ENCODE data around the gene KCTD2.

Gene KCTD2

DNA sequence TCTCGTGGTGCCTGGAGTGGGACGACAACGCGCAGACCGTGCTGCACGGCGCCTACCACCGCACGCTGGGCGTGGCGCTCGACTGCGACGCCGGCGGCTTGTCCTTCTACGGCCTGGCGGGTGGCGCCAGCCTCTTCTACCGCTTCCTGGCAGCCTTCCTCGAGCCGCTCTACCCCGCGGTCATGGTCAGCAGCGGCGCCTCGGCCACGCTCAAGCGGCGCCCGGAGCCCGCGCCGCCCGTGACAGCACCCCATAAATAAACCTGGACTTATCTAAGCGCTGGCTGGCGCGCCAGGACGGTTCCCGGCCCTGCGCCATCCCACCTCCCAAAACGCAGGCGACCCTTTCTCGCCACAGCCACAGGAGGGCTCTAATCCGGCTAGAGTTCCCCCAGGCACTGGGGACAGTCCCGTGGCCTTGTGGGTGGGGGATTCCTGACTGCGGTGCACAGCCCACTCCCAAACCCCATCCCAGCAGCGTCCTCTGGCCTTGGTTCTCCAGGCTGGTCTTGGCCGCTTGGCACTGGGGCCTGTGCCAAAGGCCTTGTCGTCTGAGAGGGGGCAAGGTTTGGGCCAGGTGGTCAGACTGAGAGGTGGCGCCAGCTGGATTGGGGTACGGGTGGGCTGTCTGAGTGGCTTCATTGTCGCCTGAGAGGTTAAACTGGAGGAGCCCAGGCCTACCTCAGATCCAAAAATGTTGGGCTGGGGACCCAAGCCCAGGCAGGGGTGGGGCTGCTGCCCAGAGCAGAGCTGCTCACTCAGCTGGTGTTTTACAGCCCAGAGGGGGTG, 30.7 kb downstream of the KCTD2 start:
- DNase-seq (ENCODE audit: low spot score): peak; percentile 50

DNA sequence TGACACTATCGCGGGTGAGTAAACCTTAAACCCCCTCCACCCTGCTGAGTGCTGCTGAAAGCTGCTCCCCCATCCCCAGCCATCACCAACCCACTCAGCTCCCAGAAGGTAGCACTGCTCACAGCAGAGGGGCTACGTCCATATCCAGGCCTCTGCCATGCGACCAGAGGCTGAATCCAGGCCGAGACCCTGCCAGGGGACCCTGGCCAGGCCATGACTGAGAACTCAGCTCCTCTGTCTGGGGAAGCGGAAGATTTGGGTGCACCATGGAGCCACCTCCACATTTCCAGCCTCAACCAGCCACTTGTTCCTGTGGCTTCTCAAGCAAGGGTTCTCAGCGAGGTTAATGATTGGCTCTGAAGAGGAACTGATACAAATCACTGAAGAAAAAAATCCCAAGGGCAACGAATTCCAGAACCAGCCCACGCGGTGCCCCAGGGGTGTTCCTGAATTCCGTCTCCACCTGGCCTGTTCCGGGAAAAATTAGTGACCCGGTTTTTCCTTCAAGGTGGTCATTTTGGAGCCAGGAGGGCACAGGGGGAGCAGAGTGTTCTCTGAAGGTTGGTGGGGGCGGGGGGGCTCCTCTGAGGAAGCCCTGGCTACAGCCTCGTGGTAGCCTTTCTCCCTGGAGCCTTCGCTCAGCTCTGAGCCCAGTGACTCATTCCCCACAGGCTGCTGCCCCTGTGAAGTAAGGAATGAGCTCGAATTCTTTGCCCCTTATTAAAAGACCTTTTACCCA, 31.4 kb downstream of the KCTD2 start:
- DNase-seq (ENCODE audit: low spot score): no peak

DNA sequence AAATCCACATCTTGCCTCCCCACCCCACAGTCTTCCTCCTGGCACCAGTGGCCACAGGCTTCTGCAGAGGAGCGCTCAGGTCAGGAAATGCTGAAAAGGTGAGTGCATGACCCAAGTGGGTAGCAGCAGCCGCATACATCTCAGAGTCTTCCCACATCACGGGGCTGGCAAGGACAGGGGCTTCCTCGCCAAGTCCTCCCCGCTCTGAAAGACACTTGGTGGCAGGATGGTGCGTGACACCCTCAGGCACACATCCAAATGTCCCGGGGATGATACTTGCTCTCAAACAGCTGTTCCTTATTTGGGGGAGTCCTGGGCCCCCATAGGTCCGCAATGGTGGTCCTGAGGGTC, 32.0 kb downstream of the KCTD2 start:
- no peak for DNase-seq (ENCODE audit: low spot score)

DNA sequence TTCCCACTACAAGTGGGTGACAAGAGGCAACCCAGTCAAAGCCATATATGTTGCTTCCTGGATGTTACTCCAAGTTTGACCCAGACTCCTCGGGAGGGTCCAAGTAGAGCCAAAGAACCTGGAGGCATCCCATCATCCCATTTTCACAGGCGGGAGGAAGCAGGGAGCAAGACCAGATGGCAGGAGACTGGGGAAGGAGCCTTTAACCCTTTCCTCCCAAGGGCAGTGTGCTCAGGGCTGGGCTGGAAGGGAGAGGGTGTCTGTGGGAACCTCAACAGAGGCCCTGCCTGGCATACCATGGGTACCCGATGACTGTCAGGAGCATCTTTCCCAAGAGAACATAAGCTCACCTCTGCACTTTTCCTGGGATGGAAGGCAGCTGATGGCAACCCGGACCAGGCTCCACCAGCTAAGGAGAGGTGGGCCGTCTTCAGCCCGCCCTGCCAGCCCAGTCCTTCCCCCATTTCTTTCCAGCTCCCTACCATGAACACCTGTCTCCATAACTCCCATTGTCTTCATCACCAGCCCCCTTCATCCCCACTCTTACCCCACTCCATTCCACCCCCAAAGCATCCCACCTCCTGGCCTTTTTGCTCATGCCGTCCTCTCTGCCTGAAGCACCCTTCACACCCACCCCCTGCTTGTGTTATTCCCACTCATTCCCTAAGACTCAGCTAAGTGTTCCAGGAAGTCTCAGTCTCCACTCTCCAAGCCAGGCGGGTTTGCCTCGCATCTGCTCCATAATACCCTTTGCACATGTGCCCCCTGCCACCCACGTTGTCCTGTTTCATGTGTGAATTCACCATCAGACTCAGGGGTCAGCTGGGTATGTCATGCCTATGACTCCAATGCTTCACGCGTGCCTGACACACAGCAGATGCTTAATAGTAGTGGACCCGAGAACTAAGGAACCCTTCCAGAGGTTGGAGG, 34.9 kb downstream of the KCTD2 start:
- DNase-seq (ENCODE audit: low spot score): no peak

- DNase-seq (ENCODE audit: low spot score): no peak
Measured at GRCh38 chr17:75082683-75083082, 35.7 kb downstream of the KCTD2 start.

- DNase-seq (ENCODE audit: low spot score): no peak
Measured at GRCh38 chr17:75084039-75084660, 37.1 kb downstream of the KCTD2 start.

DNA sequence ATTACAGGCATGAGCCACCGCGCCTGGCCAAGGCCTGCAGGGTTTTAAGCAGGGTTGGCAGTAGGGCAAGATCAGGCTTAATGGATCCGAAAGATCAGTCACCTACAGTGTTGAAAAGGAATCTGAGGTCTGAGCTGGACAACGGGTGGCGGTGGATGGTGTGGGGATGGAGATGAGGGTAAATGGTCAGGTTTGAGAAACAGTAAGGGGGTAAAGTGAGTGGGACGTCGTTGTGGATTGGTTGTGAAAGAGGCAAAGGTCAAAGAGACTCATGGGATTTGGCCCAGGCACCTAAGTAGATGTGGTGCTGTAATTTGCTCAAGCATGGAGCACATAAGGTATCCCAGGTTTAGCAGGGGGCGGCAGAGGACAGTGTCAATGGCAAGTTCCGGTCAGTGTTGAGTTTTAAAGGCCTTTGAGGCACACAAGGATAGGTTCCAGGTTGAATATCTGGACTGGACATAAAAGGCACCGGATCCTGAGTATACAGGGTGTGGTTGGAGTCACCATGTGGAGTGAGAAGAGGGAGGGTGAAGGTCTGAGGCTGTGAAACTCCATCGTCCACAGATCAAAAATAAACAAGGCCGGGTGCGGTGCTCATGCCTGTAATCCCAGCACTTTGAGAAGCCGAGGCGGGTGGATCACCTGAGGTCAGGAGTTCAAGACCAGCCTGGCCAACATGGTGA, 39.6 kb downstream of the KCTD2 start:
- DNase-seq (ENCODE audit: low spot score): no peak

GRCh38 chr17:75087182-75087557, 40.1 kb downstream of the KCTD2 start:
- no peak for DNase-seq (ENCODE audit: low spot score)

DNA sequence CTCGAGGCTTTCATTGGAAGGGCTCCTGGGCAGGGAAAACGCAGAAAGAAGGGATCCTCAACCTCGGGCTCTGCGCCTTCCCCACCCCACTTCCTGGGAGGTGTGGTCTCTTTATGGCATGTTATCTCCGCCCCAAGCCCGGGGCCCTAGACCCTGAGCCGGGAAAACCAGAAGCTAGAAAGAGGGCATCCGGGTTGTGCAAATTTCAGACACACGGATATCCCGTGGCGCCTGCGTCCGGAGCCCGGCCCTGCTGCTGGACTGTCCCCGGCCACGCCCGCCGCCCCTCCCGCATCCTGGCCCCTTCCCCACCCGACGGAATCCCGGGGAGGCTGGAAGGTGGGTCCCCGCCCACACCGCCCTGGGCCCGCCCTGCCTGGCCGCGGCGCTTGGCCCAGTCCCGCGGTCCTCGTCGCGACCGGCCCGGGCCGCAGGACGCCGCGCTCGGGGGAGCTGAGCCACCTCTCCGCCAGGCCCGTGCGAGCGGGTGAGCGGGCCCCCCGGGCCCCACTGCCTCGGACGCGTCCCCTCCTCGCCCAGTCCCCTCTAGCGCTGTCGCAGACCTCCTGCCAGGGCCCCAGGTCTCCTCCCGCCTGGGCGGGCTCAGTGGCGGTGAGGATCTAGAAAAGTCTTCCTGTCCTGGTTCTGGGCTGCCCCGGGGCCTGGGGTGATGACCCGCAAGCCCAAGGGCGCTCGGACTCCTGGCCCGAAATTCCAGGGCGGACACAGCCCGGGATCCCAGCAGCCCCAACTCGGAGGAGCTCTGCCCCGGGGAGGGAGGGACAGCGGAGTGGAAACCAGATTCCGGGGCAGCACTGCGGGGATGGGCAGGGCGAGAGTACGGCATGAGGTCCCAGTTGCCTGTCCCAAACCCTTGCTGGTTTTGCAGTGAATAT, 40.8 kb downstream of the KCTD2 start, which contains the start of gene SLC16A5:
SLC16A5 (plus strand) TSS at position 397 of the 896 bp plus-strand sequence. CDS start 5,683 bp downstream, outside the sequence.
- peak; percentile 40 for DNase-seq (ENCODE audit: low spot score)

- DNase-seq (ENCODE audit: low spot score): no peak
Measured at GRCh38 chr17:75088465-75089417, 41.7 kb downstream of the KCTD2 start.

- DNase-seq (ENCODE audit: low spot score): no peak
Measured at GRCh38 chr17:75090871-75091854, 44.1 kb downstream of the KCTD2 start.

DNA sequence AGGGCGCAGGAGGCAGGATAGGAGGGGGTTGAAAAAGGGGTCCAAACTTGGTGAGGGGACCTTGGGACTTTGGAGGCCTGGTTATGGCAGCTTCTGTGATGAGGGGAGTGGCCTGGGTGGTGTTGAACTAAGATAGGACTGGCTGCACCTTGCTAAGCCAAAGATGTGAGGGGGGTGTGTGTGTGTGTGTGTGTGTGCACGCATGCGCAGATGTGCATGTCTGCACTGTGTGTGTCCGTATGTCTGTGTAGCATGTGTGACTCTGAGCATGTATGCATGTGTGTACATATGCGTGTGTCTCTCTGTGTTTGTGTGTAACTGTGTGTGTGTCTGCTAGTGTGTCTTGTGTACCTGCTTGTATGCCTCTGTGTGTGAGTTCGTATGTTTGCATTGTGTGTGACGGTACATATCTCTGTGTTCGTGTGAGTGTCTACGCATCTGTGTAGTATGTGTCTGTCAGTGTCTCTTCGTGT, 44.9 kb downstream of the KCTD2 start:
- DNase-seq (ENCODE audit: low spot score): no peak

DNA sequence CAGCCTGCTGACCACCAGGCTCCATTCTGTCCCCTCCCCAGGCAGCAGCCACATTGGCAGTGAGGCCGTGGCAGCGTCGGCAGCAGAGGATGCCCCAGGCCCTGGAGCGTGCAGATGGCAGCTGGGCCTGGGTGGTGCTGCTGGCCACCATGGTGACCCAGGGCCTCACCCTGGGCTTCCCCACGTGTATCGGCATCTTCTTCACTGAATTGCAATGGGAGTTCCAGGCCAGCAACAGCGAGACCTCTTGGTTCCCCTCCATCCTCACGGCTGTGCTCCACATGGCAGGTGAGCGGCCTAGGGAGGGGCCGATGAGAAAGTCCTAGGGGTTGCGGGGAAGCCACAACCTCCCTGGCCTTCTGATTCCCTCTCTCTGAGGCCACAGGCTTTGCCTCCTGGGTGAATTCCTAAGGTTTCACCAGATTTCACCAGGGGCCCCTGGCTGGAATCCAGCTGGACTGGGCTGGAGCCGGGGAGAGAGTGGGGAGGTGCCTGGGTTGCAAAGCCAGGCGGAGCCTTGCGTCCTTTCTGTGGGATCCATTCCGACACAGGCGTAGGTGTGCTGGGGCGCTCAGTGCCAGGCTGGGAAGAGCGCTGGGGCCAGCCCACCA, 46.6 kb downstream of the KCTD2 start:
- no peak for DNase-seq (ENCODE audit: low spot score)

DNA sequence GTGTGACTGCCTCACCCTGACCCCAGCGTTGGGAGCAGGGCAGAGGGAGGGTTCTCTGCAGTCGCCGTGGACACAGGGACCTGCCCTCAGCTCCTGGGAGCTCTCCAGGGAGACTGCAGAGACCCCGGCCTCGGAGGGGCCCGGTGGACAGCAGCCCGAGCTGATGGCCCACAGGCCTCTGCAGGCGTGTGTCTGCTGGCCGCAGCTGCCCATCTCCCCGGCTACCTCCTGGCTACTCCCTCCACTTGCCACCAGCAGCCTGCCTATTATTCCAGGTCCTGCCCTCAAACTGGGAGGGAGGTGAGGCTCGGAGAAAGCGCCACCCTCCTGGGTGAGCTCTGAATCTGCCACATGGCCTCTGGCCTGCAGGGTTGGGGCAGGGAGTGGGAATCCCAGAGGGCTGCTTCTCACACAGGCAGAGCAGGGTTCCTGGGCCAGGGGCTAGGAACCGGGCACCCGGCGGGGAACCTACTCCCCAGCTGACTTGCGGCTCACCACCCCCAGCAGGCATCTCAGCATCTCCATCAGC, 47.9 kb downstream of the KCTD2 start:
- no peak for DNase-seq (ENCODE audit: low spot score)

- no peak for DNase-seq (ENCODE audit: low spot score)
Measured at GRCh38 chr17:75096082-75096625, 49.1 kb downstream of the KCTD2 start.

DNA sequence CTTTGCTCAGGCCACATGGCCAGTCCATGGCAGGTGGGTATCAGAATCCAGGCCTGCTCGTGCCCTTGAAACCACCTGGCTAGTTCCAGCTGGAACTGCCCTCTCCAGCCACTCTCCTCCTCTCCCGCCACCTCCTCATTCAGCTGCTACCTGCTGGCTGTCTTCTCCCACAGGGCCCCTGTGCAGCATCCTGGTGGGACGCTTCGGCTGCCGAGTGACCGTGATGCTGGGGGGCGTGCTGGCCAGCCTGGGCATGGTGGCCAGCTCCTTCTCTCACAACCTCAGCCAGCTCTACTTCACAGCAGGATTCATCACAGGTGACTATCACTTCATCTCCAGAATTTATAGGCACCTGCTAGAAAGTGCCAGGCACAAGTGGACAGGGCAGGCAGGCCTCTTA, 50.8 kb downstream of the KCTD2 start:
- no peak for DNase-seq (ENCODE audit: low spot score)

DNA sequence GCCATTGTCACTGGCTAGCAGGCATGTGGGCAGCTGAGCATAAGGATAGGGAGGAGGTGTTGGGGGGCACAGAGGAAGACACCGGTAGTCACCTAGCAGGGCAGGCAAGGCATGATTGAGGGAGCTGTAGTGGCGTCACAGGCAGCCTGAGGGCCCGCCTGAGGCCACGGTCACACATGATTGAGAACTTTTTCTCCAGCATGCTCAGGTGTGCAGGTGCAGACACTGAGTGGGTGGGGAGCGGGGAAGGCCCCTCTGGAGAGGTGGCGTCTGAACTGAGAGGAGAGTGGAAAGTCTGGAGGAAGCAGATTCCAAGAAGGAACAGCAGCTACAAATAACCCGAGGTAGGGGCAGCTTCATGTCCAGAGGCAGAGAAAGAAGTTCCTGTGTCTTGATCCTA, 51.8 kb downstream of the KCTD2 start:
- no peak for DNase-seq (ENCODE audit: low spot score)

Data from CD4-positive, alpha-beta T cell treated with Interleukin-2 at 100 ng/mL for 4 hours (primary cell).